ENCODE results near the gene CABLES2.

The CABLES2 gene

DNA sequence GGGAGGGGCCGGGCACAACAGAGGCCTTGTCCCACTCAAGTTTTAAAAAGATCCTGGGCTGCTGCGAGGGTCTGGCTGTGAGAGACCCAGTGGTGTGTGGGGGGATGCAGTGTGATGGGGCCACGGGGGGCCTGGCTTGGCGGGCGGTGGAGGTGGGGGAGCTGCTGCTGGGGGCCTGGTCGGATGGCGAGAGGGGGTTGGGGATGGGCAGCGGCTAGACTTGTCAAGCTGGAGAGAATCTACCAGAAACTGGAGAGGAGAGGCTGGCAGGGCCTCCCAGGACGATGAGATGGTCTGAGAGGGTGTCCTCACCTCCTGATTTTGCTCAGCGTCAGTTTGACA, 15.0 kb downstream of the CABLES2 start:
- H3K79me2 ChIP-seq (ENCODE audit: insufficient read depth, low read length) = peaks cover 37% of the 10 kb centered on the region
- peaks cover 15% of the 10 kb centered on the region for H3K4me1 ChIP-seq (ENCODE audit: insufficient read depth, low read length, poor library complexity, severe bottlenecking)
- H3K9me3 ChIP-seq (ENCODE audit: insufficient read depth, low read depth, low read length) = no peaks in the 10 kb centered on the region
- no peak overlapping the region for H3K9ac ChIP-seq (ENCODE audit: low read depth, low read length, poor library complexity, severe bottlenecking)
- TF ChIP-seq CTCF (conservative IDR thresholded peaks at IDR 0.05; ENCODE audit: low read length) (no peak), EZH2phosphoT487 (IDR thresholded peaks at IDR 0.05; ENCODE audit: borderline replicate concordance) (no peak)
- no peak overlapping the region for H3K4me2 ChIP-seq (ENCODE audit: low read depth, low read length, poor library complexity, severe bottlenecking)
- H3K27me3 ChIP-seq (ENCODE audit: insufficient read depth, low read length, poor library complexity, severe bottlenecking) = peaks cover 4% of the 10 kb centered on the region
- no peak overlapping the region for H3K4me3 ChIP-seq (ENCODE audit: low read length, poor library complexity, severe bottlenecking)
- peaks cover 30% of the 10 kb centered on the region for H4K20me1 ChIP-seq (ENCODE audit: insufficient read depth, low read length, poor library complexity, severe bottlenecking)
- H3F3A ChIP-seq (ENCODE audit: low read depth) = no peaks in the 10 kb centered on the region; the same call in 1 of the 2 replicates
- H3K9me2 ChIP-seq (replicated peaks; ENCODE audit: low read depth, low read length) = no peaks in the 10 kb centered on the region
- peaks cover 25% of the 10 kb centered on the region; the same call in 1 of the 2 replicates for H3K36me3 ChIP-seq (ENCODE audit: insufficient read depth, low read length)
- no peak overlapping the region for H2AFZ ChIP-seq (ENCODE audit: low read length)

- TF ChIP-seq EZH2phosphoT487 (IDR thresholded peaks at IDR 0.05; ENCODE audit: borderline replicate concordance) = no peak
- TF ChIP-seq CTCF (conservative IDR thresholded peaks at IDR 0.05; ENCODE audit: low read length) = no peak
Measured at GRCh38 chr20:62391165-62392076, 15.7 kb downstream of the CABLES2 start.

GRCh38 chr20:62390317-62391164, 16.5 kb downstream of the CABLES2 start:
- Histone ChIP-seq H3K4me1 (ENCODE audit: insufficient read depth, low read length, poor library complexity, severe bottlenecking) (peaks cover 21% of the 10 kb centered on the region), H3K4me2 (ENCODE audit: low read depth, low read length, poor library complexity, severe bottlenecking) (no peak overlapping the region), H3K36me3 (ENCODE audit: insufficient read depth, low read length) (peaks cover 25% of the 10 kb centered on the region; the same call in 1 of the 2 replicates), H2AFZ (ENCODE audit: low read length) (no peak overlapping the region), H3K27me3 (ENCODE audit: insufficient read depth, low read length, poor library complexity, severe bottlenecking) (peaks cover 5% of the 10 kb centered on the region), H3K4me3 (ENCODE audit: low read length, poor library complexity, severe bottlenecking) (no peak overlapping the region), H3K9ac (ENCODE audit: low read depth, low read length, poor library complexity, severe bottlenecking) (no peak overlapping the region), H3F3A (ENCODE audit: low read depth) (no peaks in the 10 kb centered on the region; the same call in 1 of the 2 replicates), H3K9me3 (ENCODE audit: insufficient read depth, low read depth, low read length) (no peaks in the 10 kb centered on the region), H4K20me1 (ENCODE audit: insufficient read depth, low read length, poor library complexity, severe bottlenecking) (peaks cover 40% of the 10 kb centered on the region), H3K79me2 (ENCODE audit: insufficient read depth, low read length) (peaks cover 52% of the 10 kb centered on the region), H3K9me2 (replicated peaks; ENCODE audit: low read depth, low read length) (no peaks in the 10 kb centered on the region)
- TF ChIP-seq EZH2phosphoT487 (IDR thresholded peaks at IDR 0.05; ENCODE audit: borderline replicate concordance) = no peak
- TF ChIP-seq CTCF (conservative IDR thresholded peaks at IDR 0.05; ENCODE audit: low read length) = no peak

More at GRCh38 chr20:62391165-62392076, 15.7 kb downstream of the CABLES2 start:
- peaks cover 16% of the 10 kb centered on the region for H3K4me1 ChIP-seq (ENCODE audit: insufficient read depth, low read length, poor library complexity, severe bottlenecking)
- no peaks in the 10 kb centered on the region; the same call in 1 of the 2 replicates for H3F3A ChIP-seq (ENCODE audit: low read depth)
- H3K36me3 ChIP-seq (ENCODE audit: insufficient read depth, low read length) = peaks cover 25% of the 10 kb centered on the region; the same call in 1 of the 2 replicates
- no peak overlapping the region for H3K4me3 ChIP-seq (ENCODE audit: low read length, poor library complexity, severe bottlenecking)
- H4K20me1 ChIP-seq (ENCODE audit: insufficient read depth, low read length, poor library complexity, severe bottlenecking) = peaks cover 34% of the 10 kb centered on the region
- H2AFZ ChIP-seq (ENCODE audit: low read length) = no peak overlapping the region
- no peaks in the 10 kb centered on the region for H3K9me3 ChIP-seq (ENCODE audit: insufficient read depth, low read depth, low read length)
- no peaks in the 10 kb centered on the region for H3K9me2 ChIP-seq (replicated peaks; ENCODE audit: low read depth, low read length)
- peaks cover 5% of the 10 kb centered on the region for H3K27me3 ChIP-seq (ENCODE audit: insufficient read depth, low read length, poor library complexity, severe bottlenecking)
- no peak overlapping the region for H3K9ac ChIP-seq (ENCODE audit: low read depth, low read length, poor library complexity, severe bottlenecking)
- H3K79me2 ChIP-seq (ENCODE audit: insufficient read depth, low read length) = peaks cover 43% of the 10 kb centered on the region
- no peak overlapping the region for H3K4me2 ChIP-seq (ENCODE audit: low read depth, low read length, poor library complexity, severe bottlenecking)
